GM18505 (cell line): ENCODE measurements around the gene ZKSCAN8.
A peak's percentile ranks its signal among the peaks of the same experiment; 100 is the strongest.
"Not testable (repeated sequence)": the region's sequence is repeated elsewhere in the genome, so short reads cannot be mapped to it uniquely, and the experiment has no call there.

ENCODE experiments used
- ATAC-seq: cut with Tn5 transposase; IDR thresholded peaks from one replicate; pipeline ENCODE4 v1.9.1; 2021; ENCODE audit not compliant: unreplicated experiment
- POLR2A ChIP-seq: IDR thresholded peaks from 4 replicates; pipeline ENCODE4 v1.6.1; 2011; ENCODE audit warnings: borderline replicate concordance; ENCODE audit not compliant: insufficient read depth, insufficient read length; ENCODE audit errors: extremely low read depth

The ZKSCAN8 gene

DNA sequence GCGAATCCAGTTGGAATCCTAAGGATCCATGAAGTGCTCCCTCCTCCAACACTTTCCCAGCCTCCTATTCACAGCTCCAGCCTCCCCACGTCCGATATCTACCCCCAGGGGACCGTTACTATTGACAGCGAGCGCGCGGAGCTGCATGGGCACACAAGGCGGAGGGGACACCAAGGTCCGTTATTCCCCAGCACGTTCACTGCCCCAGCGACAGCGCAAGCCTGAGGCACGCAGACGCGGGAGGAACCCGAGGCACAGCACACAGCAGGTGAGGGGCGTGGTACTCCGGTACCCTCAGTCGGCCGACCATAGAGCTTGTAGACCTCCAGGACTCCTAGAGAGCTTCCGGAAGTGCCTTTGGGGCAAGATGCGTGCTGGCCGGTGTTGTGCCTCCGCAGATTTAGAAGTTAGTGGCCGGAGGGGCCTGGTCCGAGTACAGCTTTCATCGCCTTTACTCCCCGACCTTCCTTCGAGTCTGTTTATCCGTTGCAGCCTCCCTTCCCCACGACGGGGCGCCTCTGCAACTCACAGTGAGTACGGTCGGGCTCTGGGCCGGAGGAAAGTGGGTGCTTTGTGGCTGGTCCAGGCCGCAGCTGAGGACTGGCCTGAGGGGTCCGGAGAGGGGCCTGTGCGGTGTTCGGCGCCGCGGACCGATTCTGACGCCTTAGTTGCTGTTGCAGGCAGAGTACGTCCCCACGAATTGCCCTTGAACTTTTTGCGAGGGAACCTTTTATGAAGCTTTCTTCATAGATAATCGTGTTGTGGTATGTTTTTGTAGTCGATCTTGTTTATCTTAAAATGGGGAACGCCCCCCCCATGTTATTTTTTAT, at the start of gene ZKSCAN8:
Gene ZKSCAN8, plus strand, starts transcription at position 384 of the 830 bp plus-strand sequence. CDS start 6,525 bp downstream, outside the sequence.
- ATAC-seq: peak; percentile 74
- peak; percentile 89 for TF ChIP-seq POLR2A

DNA sequence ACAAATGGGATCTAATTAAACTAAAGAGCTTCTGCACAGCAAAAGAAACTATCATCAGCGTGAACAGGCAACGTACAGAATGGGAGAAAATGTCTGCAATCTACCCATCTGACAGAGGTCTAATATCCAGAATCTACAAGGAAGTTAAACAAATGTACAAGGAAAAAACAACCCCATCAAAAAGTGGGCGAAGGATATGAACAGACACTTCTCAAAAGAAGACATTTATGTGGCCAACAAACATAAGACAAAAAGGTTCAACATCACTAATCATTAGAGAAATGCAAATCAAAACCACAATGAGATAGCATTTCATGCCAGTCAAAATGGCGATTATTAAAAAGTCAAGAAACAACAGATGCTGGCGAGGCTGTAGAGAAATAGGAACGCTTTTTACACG, 39.5 kb upstream of the ZKSCAN8 start:
- not testable (repeated sequence) for ATAC-seq

DNA sequence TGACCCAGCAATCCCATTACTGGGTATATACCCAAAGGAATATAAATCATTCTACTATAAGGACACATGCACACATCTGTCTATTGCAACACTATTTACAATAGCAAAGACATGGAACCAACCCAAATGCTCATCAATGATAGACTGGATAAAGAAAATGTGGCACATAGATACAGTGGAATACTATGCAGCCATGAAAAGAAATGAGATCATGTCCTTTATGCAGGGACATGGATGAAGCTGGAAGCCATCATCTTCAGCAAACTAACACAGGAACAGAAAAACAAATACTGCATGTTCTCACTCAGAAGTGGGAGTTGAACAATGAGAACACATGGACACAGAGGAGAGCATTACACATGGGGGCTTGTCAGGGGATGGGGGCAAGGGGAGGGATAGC, 39.0 kb upstream of the ZKSCAN8 start:
- ATAC-seq: not testable (repeated sequence)

DNA sequence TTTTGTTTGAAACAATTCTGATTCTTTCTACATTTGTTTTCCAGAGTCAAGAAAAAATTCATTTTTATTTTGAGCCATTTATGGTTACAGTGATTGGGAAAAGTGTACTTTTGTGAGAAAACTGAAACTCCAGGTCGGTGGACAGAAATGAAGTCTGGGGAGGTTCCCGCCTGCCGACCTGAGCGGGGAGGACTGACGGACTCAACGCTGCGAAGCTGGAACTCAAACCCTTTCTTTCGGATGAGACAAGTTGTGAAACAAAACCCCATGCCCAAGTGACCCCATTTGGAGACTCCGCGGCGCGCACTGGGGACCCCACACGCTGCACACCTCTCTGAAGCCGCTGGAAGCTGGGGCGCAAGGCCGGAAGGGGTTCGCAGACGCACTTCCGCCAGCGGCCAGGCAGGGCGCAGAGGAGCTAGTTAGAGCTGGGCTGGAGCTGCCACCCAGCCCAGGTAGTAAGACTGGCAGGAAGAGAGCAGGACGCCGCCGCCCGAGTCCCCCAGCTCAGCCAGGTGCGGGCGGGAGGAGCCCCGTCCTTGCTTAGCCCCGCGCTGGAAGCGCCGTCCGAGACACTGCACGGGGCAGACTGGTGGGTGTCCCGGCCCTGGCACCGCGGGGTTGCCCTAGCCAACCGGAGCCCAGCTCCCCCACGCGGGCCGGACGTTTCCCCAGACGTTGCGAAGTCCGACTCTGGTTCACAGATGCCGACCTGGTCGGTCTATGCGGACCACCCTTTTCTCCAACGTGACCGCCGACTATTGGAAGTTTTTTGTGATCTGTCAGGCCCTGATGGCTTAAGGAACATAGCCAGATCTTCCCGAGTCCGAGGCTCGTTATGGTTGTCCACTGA, 37.1 kb upstream of the ZKSCAN8 start:
- TF ChIP-seq POLR2A: peak; percentile 95
- peak; percentile 97 for ATAC-seq

DNA sequence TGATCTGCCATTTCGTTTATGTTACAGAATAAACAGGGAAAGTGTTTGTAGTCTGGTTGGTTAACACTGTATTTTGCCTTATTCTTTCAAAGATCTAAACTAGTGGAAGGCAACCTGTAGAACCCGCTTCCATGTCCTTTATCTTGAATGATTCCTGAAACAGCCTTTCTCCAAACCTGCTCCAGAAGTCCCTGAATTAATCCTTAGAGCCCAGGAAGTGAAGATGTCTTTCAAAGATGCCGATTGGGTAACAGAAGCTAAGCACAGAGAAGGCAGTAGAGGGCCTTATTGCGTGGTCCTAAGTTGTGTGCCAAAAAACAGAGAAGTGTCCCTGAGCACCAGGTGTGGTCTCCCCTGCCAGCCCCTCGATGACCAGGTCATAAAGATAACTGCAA, 36.4 kb upstream of the ZKSCAN8 start:
- no peak for TF ChIP-seq POLR2A
- ATAC-seq: peak; percentile 23

DNA sequence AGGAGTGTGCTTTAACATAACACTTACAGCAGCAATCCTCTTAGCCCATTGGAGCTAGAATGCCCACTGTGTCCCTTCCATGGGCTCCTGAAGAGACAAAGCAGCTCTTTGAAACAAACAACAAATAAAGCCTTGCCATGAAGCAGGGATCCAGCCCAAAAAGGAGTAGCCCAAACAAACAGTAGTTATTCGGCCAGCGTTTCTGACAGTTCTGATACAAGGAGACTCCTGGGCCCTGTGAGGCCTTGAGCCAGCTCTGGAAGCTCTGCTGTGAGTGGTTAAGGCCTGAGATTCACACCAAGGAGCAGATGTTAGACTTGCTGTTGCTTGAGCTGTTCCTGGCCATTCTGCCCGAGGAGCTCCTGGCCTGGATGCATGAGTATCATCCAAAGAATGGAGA, 34.2 kb upstream of the ZKSCAN8 start:
- no peak for TF ChIP-seq POLR2A
- no peak for ATAC-seq

DNA sequence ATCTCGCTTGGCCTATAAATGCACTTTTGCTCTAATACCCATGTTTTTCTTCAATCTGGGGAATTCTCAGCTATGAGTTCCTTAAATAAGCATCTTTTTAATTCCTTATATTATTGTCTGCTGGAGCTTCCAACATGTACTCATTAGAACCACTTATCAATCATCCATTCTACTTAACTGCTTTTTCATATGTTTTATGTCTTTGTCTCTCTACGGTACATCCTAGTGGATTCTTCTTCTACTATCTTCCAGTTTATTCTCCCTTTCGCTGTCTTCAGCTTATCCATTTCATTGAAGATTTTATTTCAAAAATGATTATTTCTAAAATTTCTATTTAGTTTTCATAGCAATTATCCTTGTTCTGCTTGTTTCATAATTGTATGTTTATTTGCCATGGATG, 29.7 kb upstream of the ZKSCAN8 start:
- no peak for ATAC-seq
- TF ChIP-seq POLR2A: no peak

DNA sequence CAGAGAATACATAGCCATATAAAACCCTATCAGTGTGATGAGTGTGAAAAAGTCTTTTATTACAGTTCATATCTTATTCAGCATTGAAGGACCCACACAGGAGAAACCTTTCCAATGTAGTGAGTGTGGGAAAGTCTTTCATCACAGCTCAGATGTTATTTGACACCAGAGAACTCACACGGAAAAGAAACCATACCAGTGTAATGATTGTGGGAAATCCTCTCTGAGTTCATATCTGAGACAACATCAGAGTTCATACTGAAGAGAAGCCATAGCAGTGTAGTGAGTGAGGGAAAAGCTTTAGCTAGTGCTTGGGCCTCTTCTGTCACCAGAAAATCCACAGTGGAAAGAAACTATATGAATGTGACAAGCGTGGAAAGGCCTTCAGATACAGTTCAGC, 25.9 kb upstream of the ZKSCAN8 start:
- no peak for TF ChIP-seq POLR2A
- no peak for ATAC-seq

DNA sequence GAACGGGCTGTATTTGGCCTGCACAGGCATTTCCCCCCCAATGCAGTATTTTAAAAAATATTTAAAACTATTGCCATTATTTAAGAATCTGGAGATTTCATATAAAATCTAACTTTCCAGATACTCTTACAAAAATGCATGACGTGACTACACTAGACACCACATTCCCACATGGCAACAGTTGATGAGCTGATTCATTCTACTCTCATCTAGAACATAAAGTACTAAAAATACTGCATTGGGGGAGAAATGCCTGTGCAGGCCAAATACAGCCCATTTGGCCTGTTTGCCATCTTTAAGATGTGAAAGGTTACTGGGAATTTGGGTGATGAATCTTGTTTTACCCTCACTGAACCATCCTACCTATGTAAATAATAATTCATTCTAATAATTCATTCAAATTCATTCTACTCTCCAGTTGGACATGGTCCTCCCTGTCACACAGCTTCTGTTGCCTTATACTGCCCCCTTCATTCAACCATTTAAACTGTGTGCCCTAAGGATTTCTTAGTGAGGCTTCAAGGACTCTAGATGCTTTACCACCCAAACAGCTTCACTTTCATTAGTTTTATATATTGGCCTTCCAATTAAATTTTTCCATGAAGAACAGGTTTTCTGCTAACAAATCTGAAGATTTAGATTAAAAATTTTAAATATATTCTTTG, 24.2 kb upstream of the ZKSCAN8 start:
- no peak for TF ChIP-seq POLR2A

DNA sequence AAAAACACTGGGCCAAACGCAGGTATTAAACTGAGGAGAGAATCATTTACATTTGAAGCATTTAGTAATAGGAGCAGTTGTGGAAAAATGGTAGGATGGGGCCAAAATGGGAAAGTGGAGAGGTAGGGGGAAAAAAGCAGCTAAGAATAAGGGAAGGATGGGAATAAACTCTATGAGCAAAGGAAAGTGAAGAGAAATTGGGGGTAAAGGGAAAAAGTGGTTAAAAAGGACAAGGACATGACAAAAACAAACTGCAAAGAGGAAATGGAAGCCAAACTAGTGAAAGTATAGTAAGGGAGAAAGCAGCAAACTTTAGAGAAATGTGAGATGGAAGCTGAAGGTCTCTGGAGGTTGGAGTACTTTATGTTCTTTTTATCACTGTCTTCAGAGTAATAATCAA, 23.5 kb upstream of the ZKSCAN8 start:
- ATAC-seq: no peak
- TF ChIP-seq POLR2A: no peak

More for the DNA sequence above, 24.2 kb upstream of the ZKSCAN8 start:
- no peak for ATAC-seq

DNA sequence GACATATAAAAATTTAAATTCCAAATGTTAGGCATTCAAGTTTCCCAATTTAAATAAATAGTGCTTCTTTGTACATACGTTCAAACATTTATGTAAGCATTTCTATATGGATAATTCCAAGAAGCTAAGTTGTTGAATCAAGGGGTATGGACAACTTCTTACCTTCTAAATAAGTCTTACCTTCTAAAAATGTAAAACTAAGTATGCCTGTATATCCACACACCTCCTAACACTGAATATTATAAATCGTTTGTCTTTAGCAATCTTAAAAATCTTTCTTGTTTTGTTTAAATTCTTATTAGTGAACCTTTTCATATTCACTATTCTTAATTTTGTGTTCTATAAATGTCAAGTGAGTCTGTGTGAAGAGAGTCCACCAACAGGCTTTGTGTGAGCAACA, 19.8 kb upstream of the ZKSCAN8 start:
- ATAC-seq: no peak
- no peak for TF ChIP-seq POLR2A

DNA sequence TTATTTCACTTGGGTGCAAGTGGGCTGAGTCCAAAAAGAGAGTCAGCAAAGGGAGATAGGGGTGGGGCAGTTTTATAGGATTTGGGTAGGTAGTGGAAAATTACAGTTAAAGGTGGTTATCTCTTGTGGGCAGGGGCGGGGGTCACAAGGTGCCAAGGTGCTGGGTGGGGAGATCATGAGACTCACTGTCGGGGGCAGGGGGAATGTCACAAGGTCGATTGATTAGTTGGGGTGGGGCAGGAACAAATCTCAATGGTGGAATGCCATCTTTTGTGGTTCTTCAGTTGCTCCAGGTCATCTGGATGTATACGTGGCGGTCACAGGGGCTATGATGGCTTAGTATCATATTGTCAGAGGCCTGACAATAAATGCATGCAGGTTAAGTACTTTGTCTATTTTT, 19.4 kb upstream of the ZKSCAN8 start:
- ATAC-seq: not testable (repeated sequence)

DNA sequence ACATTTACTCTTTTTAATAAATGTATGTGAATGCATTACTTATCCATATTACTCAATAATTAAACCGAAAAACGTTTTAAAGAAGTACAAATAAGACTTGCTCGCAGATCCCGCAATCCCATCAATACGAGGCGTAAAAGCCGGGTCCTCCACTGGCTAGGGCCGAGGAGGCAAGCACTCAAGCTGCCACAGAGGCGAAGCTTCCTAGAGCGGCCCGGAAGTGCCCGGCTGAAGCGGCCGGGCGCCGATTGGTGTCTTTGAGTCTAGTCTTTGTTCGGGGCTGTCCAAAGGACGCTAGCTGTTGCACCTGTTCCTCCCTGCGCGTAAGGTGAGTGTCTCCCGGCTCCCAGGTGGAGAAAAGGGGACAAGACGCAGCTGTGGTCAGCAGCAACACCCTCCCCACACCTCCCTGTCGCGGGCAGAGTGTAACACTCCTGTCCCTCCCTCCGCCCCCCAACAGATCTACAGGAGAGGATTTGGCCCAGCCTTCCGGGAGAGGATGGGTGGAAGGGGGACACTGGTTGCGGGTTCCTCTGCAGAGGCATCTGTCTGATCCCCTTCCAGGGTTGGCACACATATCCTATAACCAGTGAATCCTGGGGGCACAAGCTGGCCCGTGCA, 17.2 kb upstream of the ZKSCAN8 start, which contains the start of gene ZSCAN16:
Gene ZSCAN16, plus strand, starts transcription at position 260 of the 621 bp plus-strand sequence. CDS start 835 bp downstream, outside the sequence.
- ATAC-seq: peak; percentile 98
- TF ChIP-seq POLR2A: peak; percentile 90

DNA sequence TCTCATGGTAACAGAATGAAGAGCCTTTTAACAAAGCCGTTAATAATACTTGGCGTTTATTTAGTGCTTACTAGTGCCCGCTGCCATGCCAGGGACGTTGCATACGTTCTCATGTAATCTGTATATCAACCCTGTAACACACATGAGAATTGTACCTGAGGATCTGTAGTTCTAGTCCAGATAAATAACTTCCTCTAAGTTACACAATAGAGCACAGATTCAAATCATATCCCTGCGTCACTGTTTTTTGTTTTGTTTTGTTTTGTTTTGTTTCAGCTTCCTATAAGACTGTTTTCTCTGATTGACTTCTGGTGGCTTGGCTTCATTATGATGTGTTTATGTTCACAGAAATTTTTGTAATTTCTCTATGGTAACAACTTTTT, 16.7 kb upstream of the ZKSCAN8 start:
- ATAC-seq: peak; percentile 1

DNA sequence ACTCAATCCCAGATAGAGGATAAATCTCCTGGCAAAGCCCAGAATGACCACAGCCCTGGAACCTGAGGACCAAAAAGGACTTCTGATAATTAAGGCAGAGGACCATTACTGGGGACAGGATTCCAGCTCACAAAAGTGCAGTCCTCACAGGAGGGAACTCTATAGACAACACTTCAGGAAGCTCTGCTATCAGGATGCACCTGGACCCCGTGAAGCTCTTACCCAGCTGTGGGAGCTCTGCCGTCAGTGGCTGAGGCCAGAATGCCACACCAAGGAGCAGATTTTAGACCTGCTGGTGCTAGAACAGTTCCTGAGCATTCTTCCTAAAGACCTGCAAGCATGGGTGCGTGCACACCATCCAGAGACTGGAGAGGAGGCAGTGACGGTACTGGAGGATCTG, 16.3 kb upstream of the ZKSCAN8 start:
- no peak for ATAC-seq
- TF ChIP-seq POLR2A: no peak

More for the DNA sequence above, 16.7 kb upstream of the ZKSCAN8 start:
- no peak for TF ChIP-seq POLR2A
